Right cardiac atrium (tissue), 5 donors: ENCODE data around the gene MFSD6. TPM values are rescaled to one million over a fixed set of nuclear protein-coding genes. Genes with fewer than 3 reads are reported as not detected.

Experiments used
- ATAC-seq, 2 donors: fragments of 200-7000 bp; cut with Tn5 transposase; one replicate each; pipeline versions ENCODE4 v1.8.0 to v1.9.1; 2020; ENCODE audit warnings: moderate library complexity in 2 of 2, mild to moderate bottlenecking in 1 of 2
- DNase-seq, 3 donors: peaks; one replicate each; pipeline ENCODE4 v3.0.0-alpha.2; 2020
- H3K27ac ChIP-seq: one replicate; pipeline ENCODE4 v1.5.1; 2013; ENCODE audit warnings: mild to moderate bottlenecking, low read length, control low read depth, moderate library complexity
- H3K27me3 ChIP-seq: one replicate; pipeline ENCODE4 v1.6.1; 2013; ENCODE audit not compliant: control insufficient read depth, insufficient read depth
- H3K4me1 ChIP-seq: one replicate; pipeline ENCODE4 v1.6.1; 2013; ENCODE audit warnings: low read length; ENCODE audit not compliant: control insufficient read depth, insufficient read depth
- H3K4me3 ChIP-seq: one replicate; pipeline ENCODE4 v1.5.1; 2013; ENCODE audit warnings: low read length, control low read depth
- H3K9me3 ChIP-seq: one replicate; pipeline ENCODE4 v1.6.1; 2013; ENCODE audit warnings: low read length; ENCODE audit not compliant: control insufficient read depth
- WGBS: extraction: QIAGEN DNeasy Blood & Tissue Kit; methylation state at CpG from one replicate; pipeline ENCODE4 v1.1.7; 2013; 5-methylcytosine and 5-hydroxymethylcytosine counted together
- intact Hi-C, 4 donors: fragments of 100-400 bp; cut with DNase I; formaldehyde crosslinking; loops; one replicate each; pipeline versions ENCODE4 v1.11.0 to v1.14.0; 2022 to 2023
- polyA plus RNA-seq: library from polyadenylated mRNA; stranded (reverse); fragments of 200-250 nt; gene quantifications from one replicate; pipeline ENCODE4 v1.2.3, GENCODE V29; 2013
- total RNA-seq, 4 donors: library from RNA; stranded (reverse); fragmentation: NEBNext Ultra II Directional; extraction: Animal tissue kit (Norgen Biotek cat#: 25700); gene quantifications; one replicate each; pipeline ENCODE4 v1.2.1, GENCODE V29; 2021
- donor health status: healthy with polysubstance abuse.
- donor health status: DM: no; HTN: yes; CAD: no.
- donor health status: DM: no; HTN: no; CAD: no.
- donor health status: DM: no; HTN: yes; CAD: no; lungs with severe emphysema.
- donor health status: DM: yes; HTN: yes; CAD: no.

Gene MFSD6
- total and polyA plus RNA-seq, 5 donors = 14.7 to 32.7 (median 30.0) TPM

- DNase-seq = no peak
- Histone ChIP-seq H3K27me3 (no peaks in the 10 kb centered on the region), H3K27ac (no peak overlapping the region), H3K4me3 (no peak overlapping the region), H3K4me1 (no peaks in the 10 kb centered on the region), H3K9me3 (no peaks in the 10 kb centered on the region)
- intact Hi-C loops = no loop called here
- WGBS = 82% methylated on average over 1 of the region's 1 CpG
- ATAC-seq = no peak
These were observed 44.3 kb downstream of the MFSD6 start for GRCh38 chr2:190452433-190452832.

GRCh38 chr2:190454795-190455194 is 46.6 kb downstream of the MFSD6 start:
- ATAC-seq (no peak), DNase-seq (no peak)
- H3K27ac ChIP-seq = no peak overlapping the region
- no peaks in the 10 kb centered on the region for H3K27me3 ChIP-seq
- no peaks in the 10 kb centered on the region for H3K9me3 ChIP-seq
- no peak overlapping the region for H3K4me3 ChIP-seq
- intact Hi-C loops = no loop called here
- no peaks in the 10 kb centered on the region for H3K4me1 ChIP-seq
- 96% methylated on average over 2 of the region's 2 CpGs for WGBS

GRCh38 chr2:190455358-190456095 is 47.4 kb downstream of the MFSD6 start:
- no peaks in the 10 kb centered on the region for H3K9me3 ChIP-seq
- intact Hi-C loops = no loop called here
- WGBS = 90% methylated on average over 7 of the region's 7 CpGs
- H3K27ac ChIP-seq = no peak overlapping the region
- no peaks in the 10 kb centered on the region for H3K27me3 ChIP-seq
- ATAC-seq (no peak), DNase-seq (no peak)
- H3K4me3 ChIP-seq = no peak overlapping the region
- H3K4me1 ChIP-seq = no peaks in the 10 kb centered on the region

- Histone ChIP-seq H3K4me1 (no peaks in the 10 kb centered on the region), H3K27me3 (no peaks in the 10 kb centered on the region), H3K27ac (no peak overlapping the region), H3K9me3 (no peaks in the 10 kb centered on the region), H3K4me3 (no peak overlapping the region)
- 84% methylated on average over 7 of the region's 7 CpGs for WGBS
- intact Hi-C loops = no loop called here
- no peak for DNase-seq
- ATAC-seq = peak in 1 of 2 donors; percentile 30
These were observed 48.7 kb downstream of the MFSD6 start for GRCh38 chr2:190456833-190457232.

GRCh38 chr2:190457256-190457655 is 49.1 kb downstream of the MFSD6 start:
- Histone ChIP-seq H3K4me1 (no peaks in the 10 kb centered on the region), H3K27me3 (no peaks in the 10 kb centered on the region), H3K4me3 (no peak overlapping the region), H3K27ac (no peak overlapping the region), H3K9me3 (no peaks in the 10 kb centered on the region)
- WGBS = 94% methylated on average over 2 of the region's 2 CpGs
- DNase-seq (no peak), ATAC-seq (no peak)
- intact Hi-C loops = no loop called here

- no peaks in the 10 kb centered on the region for H3K9me3 ChIP-seq
- no peak overlapping the region for H3K27ac ChIP-seq
- DNase-seq (no peak), ATAC-seq (no peak)
- H3K27me3 ChIP-seq = no peaks in the 10 kb centered on the region
- H3K4me3 ChIP-seq = no peak overlapping the region
- WGBS = 94% methylated on average over 8 of the region's 8 CpGs
- H3K4me1 ChIP-seq = peaks cover 3% of the 10 kb centered on the region
- intact Hi-C loops = no loop called here
These were observed 50.4 kb downstream of the MFSD6 start for GRCh38 chr2:190458352-190459107.

GRCh38 chr2:190459881-190460280 is 51.7 kb downstream of the MFSD6 start:
- WGBS = 69% methylated on average over 1 of the region's 1 CpG
- Histone ChIP-seq H3K4me3 (no peak overlapping the region), H3K9me3 (no peaks in the 10 kb centered on the region), H3K27ac (no peak overlapping the region), H3K27me3 (no peaks in the 10 kb centered on the region), H3K4me1 (peaks cover 3% of the 10 kb centered on the region)
- DNase-seq = no peak
- intact Hi-C loops = loop anchor here in 1 of 4 donors (10.0 kb wide), 1 partner anchor 45 kb away; no protein-coding TSS in a partner anchor
- ATAC-seq = peak; percentile 52 to 63

GRCh38 chr2:190460487-190460886 is 52.3 kb downstream of the MFSD6 start:
- ATAC-seq (no peak), DNase-seq (no peak)
- H3K4me1 ChIP-seq = peaks cover 3% of the 10 kb centered on the region
- intact Hi-C loops = loop anchor here in 1 of 4 donors (10.0 kb wide), 1 partner anchor 46 kb away; no protein-coding TSS in a partner anchor
- H3K4me3 ChIP-seq = no peak overlapping the region
- H3K27me3 ChIP-seq = no peaks in the 10 kb centered on the region
- 93% methylated on average over 5 of the region's 5 CpGs for WGBS
- no peaks in the 10 kb centered on the region for H3K9me3 ChIP-seq
- no peak overlapping the region for H3K27ac ChIP-seq

- no peak overlapping the region for H3K27ac ChIP-seq
- ATAC-seq (no peak), DNase-seq (no peak)
- no peaks in the 10 kb centered on the region for H3K27me3 ChIP-seq
- no peaks in the 10 kb centered on the region for H3K9me3 ChIP-seq
- intact Hi-C loops = loop anchor here in 1 of 4 donors (10.0 kb wide), 1 partner anchor 47 kb away; no protein-coding TSS in a partner anchor
- 89% methylated on average over 2 of the region's 2 CpGs for WGBS
- peaks cover 9% of the 10 kb centered on the region for H3K4me1 ChIP-seq
- H3K4me3 ChIP-seq = no peak overlapping the region
These were observed 54.0 kb downstream of the MFSD6 start for GRCh38 chr2:190462181-190462580.

- Histone ChIP-seq H3K27me3 (no peaks in the 10 kb centered on the region), H3K27ac (no peak overlapping the region), H3K4me1 (peaks cover 12% of the 10 kb centered on the region), H3K9me3 (no peaks in the 10 kb centered on the region), H3K4me3 (no peak overlapping the region)
- ATAC-seq (no peak), DNase-seq (no peak)
- WGBS = 100% methylated on average over 1 of the region's 1 CpG
- intact Hi-C loops = loop anchor here in 1 of 4 donors (10.0 kb wide), 1 partner anchor 48 kb away; no protein-coding TSS in a partner anchor
These were observed 54.5 kb downstream of the MFSD6 start for GRCh38 chr2:190462611-190463010.

GRCh38 chr2:190465060-190465459 is 56.9 kb downstream of the MFSD6 start:
- intact Hi-C loops = loop anchor here in 1 of 4 donors (10.0 kb wide), 1 partner anchor 50 kb away; no protein-coding TSS in a partner anchor
- peaks cover 18% of the 10 kb centered on the region for H3K4me1 ChIP-seq
- no peaks in the 10 kb centered on the region for H3K27me3 ChIP-seq
- H3K9me3 ChIP-seq = no peaks in the 10 kb centered on the region
- no peak for DNase-seq
- 55% methylated on average over 2 of the region's 2 CpGs for WGBS
- no peak for ATAC-seq
- H3K27ac ChIP-seq = no peak overlapping the region
- no peak overlapping the region for H3K4me3 ChIP-seq
